Psoas muscle (tissue), 8 donors: Measurements from ENCODE around the gene CLDN7. TPM values are rescaled to one million over a fixed set of nuclear protein-coding genes. Genes with fewer than 3 reads are reported as not detected.
"Not testable (repeated sequence)": the region's sequence is repeated elsewhere in the genome, so short reads cannot be mapped to it uniquely, and the experiment has no call there.

Source experiments
- ATAC-seq, 4 donors: fragments of 200-7000 bp; cut with Tn5 transposase; one replicate each; pipeline ENCODE4 v1.9.1; 2020; ENCODE audit warnings: moderate library complexity in 3 of 4, mild to moderate bottlenecking in 2 of 4
- DNase-seq, 2 donors: peaks; one replicate each; pipeline ENCODE4 v3.0.0-alpha.2; 2020
- H3K27ac ChIP-seq: fragments of 200-600 bp; one replicate; pipeline ENCODE4 v1.8.0; 2022
- H3K27me3 ChIP-seq, 3 donors: fragments of 200-600 bp in 1 of 3; one replicate each; pipeline versions ENCODE4 v1.6.1 to v1.8.0; 2013 to 2022; ENCODE audit warnings: low read length in 2 of 3, mild to moderate bottlenecking in 2 of 3, moderate library complexity in 1 of 3; ENCODE audit not compliant: insufficient read depth in 3 of 3
- H3K36me3 ChIP-seq, 2 donors: fragments of 200-600 bp in 1 of 2; one replicate each; pipeline versions ENCODE4 v1.6.1 to v1.8.0; 2013 to 2022; ENCODE audit warnings: low read depth in 1 of 2, mild to moderate bottlenecking in 1 of 2, moderate library complexity in 1 of 2; ENCODE audit not compliant: insufficient read depth in 1 of 2
- H3K4me1 ChIP-seq: fragments of 200-600 bp; one replicate; pipeline ENCODE4 v1.8.0; 2022
- H3K4me3 ChIP-seq: fragments of 200-600 bp; one replicate; pipeline ENCODE4 v1.8.0; 2022; ENCODE audit warnings: mild to moderate bottlenecking
- H3K9me3 ChIP-seq: fragments of 200-600 bp; one replicate; pipeline ENCODE4 v1.8.0; 2022
- CTCF ChIP-seq: fragments of 200-600 bp; IDR thresholded peaks from one replicate; pipeline ENCODE4 v1.8.0; 2022; ENCODE audit warnings: antibody characterized with exemption
- WGBS, 3 donors: extraction: QIAGEN DNeasy Blood & Tissue Kit; methylation state at CpG; one replicate each; pipeline versions ENCODE4 v1.1.6 to v1.1.7; 2013; 5-methylcytosine and 5-hydroxymethylcytosine counted together
- intact Hi-C, 2 donors: fragments of 100-400 bp; cut with DNase I; formaldehyde crosslinking; loops; one replicate each; pipeline versions ENCODE4 v1.11.0 to v1.14.2; 2022
- polyA plus RNA-seq, 3 donors: library from polyadenylated mRNA; stranded (reverse); fragments of 200-250 nt; gene quantifications; one replicate each; pipeline ENCODE4 v1.2.3, GENCODE V29; 2013
- total RNA-seq, 4 donors: library from RNA; stranded (reverse); fragmentation: NEBNext Ultra II Directional in 2 of 4; extraction: Animal tissue kit (Norgen Biotek cat#: 25700) in 2 of 4; gene quantifications; one replicate each; pipeline versions ENCODE4 v1.2.1 to v1.2.4, GENCODE V29; 2021 to 2023
- donor health status: healthy with polysubstance abuse.
- donor health status: DM: no; HTN: no; CAD: no; lungs with moderate emphysema.
- donor health status: Bipolar disorder and iron deficiency.
- donor health status: healthy.
- donor health status: DM: yes; HTN: yes; CAD: no.
- donor health status: DM: no; HTN: no; CAD: no.
- donor health status: DM: no; HTN: no; CAD: no.
- donor health status: DM: yes; HTN: yes; CAD: no.

Gene CLDN7
- total and polyA plus RNA-seq, 7 donors: 0.48 to 1.1 (median 0.93) TPM; not detected in 1

GRCh38 chr17:7249830-7250229 is 12.4 kb downstream of the CLDN7 start:
- no peaks in the 10 kb centered on the region for H3K27me3 ChIP-seq
- peaks cover 0 to 42% of the 10 kb centered on the region in 2 donors for H3K36me3 ChIP-seq
- peaks cover 45% of the 10 kb centered on the region for H3K4me1 ChIP-seq
- no peak for ATAC-seq
- peak overlapping the region; percentile 99 for H3K4me3 ChIP-seq
- WGBS, 3 donors: 64 to 71% (median 70%) methylated on average over 7 of the region's 7 CpGs
- H3K9me3 ChIP-seq: no peaks in the 10 kb centered on the region
- peak overlapping the region; percentile 99 for H3K27ac ChIP-seq
- intact Hi-C loops: loop anchor here (10.0 kb wide), 2 partner anchors 315 to 895 kb away; partner anchors contain the start of gene SENP3 (in 1 of the 2)
- no peak for TF ChIP-seq CTCF
- no peak for DNase-seq

- ATAC-seq: no peak
Observed at GRCh38 chr17:7249214-7249613, 13.1 kb downstream of the CLDN7 start.

GRCh38 chr17:7248796-7249195 is 13.5 kb downstream of the CLDN7 start:
- intact Hi-C loops: loop anchor here (10.0 kb wide), 2 partner anchors 316 to 896 kb away; partner anchors contain the start of gene SENP3 (in 1 of the 2)
- Histone ChIP-seq H3K27me3 (no peaks in the 10 kb centered on the region), H3K4me1 (peaks cover 41% of the 10 kb centered on the region), H3K4me3 (peak overlapping the region; percentile 99), H3K27ac (peak overlapping the region; percentile 99), H3K9me3 (no peaks in the 10 kb centered on the region), H3K36me3 (peaks cover 0 to 42% of the 10 kb centered on the region in 2 donors)
- peak; percentile 39 to 69 (median 63) for ATAC-seq
- DNase-seq: peak in 1 of 2 donors; percentile 78
- WGBS, 3 donors: 22 to 40% (median 31%) methylated on average over 4 of the region's 4 CpGs
- TF ChIP-seq CTCF: no peak

More at GRCh38 chr17:7249214-7249613, 13.1 kb downstream of the CLDN7 start:
- H3K9me3 ChIP-seq: no peaks in the 10 kb centered on the region
- H3K4me3 ChIP-seq: peak overlapping the region; percentile 99
- TF ChIP-seq CTCF: no peak
- H3K27me3 ChIP-seq: no peaks in the 10 kb centered on the region
- peak overlapping the region; percentile 99 for H3K27ac ChIP-seq
- 24 to 38% (median 25%) methylated on average over 6 of the region's 6 CpGs for WGBS, 3 donors
- intact Hi-C loops: loop anchor here (10.0 kb wide), 2 partner anchors 316 to 896 kb away; partner anchors contain the start of gene SENP3 (in 1 of the 2)
- no peak for DNase-seq
- H3K36me3 ChIP-seq: peaks cover 0 to 42% of the 10 kb centered on the region in 2 donors
- H3K4me1 ChIP-seq: peaks cover 45% of the 10 kb centered on the region

GRCh38 chr17:7246779-7247178 is 15.5 kb downstream of the CLDN7 start:
- H3K27me3 ChIP-seq: no peaks in the 10 kb centered on the region
- TF ChIP-seq CTCF: no peak
- 87 to 91% (median 91%) methylated on average over 5 of the region's 5 CpGs for WGBS, 3 donors
- peaks cover 0 to 40% of the 10 kb centered on the region in 2 donors for H3K36me3 ChIP-seq
- no peak for DNase-seq
- H3K4me1 ChIP-seq: peaks cover 37% of the 10 kb centered on the region
- H3K4me3 ChIP-seq: no peak overlapping the region
- H3K27ac ChIP-seq: peak overlapping the region; percentile 99
- no peaks in the 10 kb centered on the region for H3K9me3 ChIP-seq
- no peak for ATAC-seq
- intact Hi-C loops: loop anchor here (10.0 kb wide), 2 partner anchors 318 to 898 kb away; partner anchors contain the start of gene SENP3 (in 1 of the 2)

- H3K9me3 ChIP-seq, H3K27me3 ChIP-seq, DNase-seq, ATAC-seq: not testable (repeated sequence)
- Histone ChIP-seq H3K4me1 (peaks cover 39% of the 10 kb centered on the region), H3K36me3 (peaks cover 7 to 55% of the 10 kb centered on the region in 2 donors), H3K4me3 (peak overlapping the region; percentile 96), H3K27ac (peak overlapping the region; percentile 87)
- intact Hi-C loops: loop anchor here (2.0 to 10.0 kb wide), 3 partner anchors 37 to 901 kb away; partner anchors contain the start of genes SENP3 (in 1 of the 2) and SLC2A4 (in 1 of the 2)
- 48 to 76% (median 58%) methylated on average over 9 to 10 of the region's 10 CpGs for WGBS, 3 donors
Observed at GRCh38 chr17:7243838-7244237, 18.4 kb downstream of the CLDN7 start.
